ENCODE results near the gene ADD2. TPM values are rescaled to one million over a fixed set of nuclear protein-coding genes. Genes with fewer than 3 reads are reported as not detected.

ADD2 gene
- total RNA-seq, 1 experiment from 2014 or later = 124 TPM

GRCh38 chr2:70710038-70710690 is 57.8 kb downstream of the ADD2 start:
- Mint-ChIP-seq H3K36me3 (ENCODE audit: insufficient read depth in 1 of 3, low read depth in 3 of 3) (peaks cover 51 to 72% (median 57%) of the 10 kb centered on the region in 3 experiments), H3K27me3 (ENCODE audit: low read depth) (no peaks in the 10 kb centered on the region), H3K27ac (peak overlapping the region; percentile 39 to 65 (median 62); a peak in 6 of 7 replicates), H3K4me1 (peaks cover 42 to 46% of the 10 kb centered on the region in 2 experiments), H3K9me3 (no peaks in the 10 kb centered on the region; a peak in 1 of 5 replicates), H3K4me3 (no peak overlapping the region)
- Histone ChIP-seq H3K18ac (ENCODE audit: insufficient read length, low read depth, low read length) (no peak overlapping the region), H2BK5ac (ENCODE audit: insufficient read length, low read length) (no peak overlapping the region), H3K79me1 (ENCODE audit: insufficient read depth, low read depth, low read length, poor library complexity, severe bottlenecking) (peaks cover 3% of the 10 kb centered on the region), H4K20me1 (ENCODE audit: control insufficient read depth, insufficient read depth, insufficient read length) (peaks cover 3% of the 10 kb centered on the region), H3K4ac (ENCODE audit: low read depth, low read length) (no peak overlapping the region), H4K5ac (ENCODE audit: insufficient read length, low read depth, low read length) (no peak overlapping the region), H2AFZ (ENCODE audit: low read length) (no peak overlapping the region), H3K56ac (ENCODE audit: insufficient read length, low read depth, low read length) (no peak overlapping the region), H3K23me2 (ENCODE audit: insufficient read length, low read depth, low read length, poor library complexity, severe bottlenecking) (no peaks in the 10 kb centered on the region), H3K14ac (ENCODE audit: insufficient read depth, low read length) (no peak overlapping the region), H4K8ac (replicated peaks; ENCODE audit: insufficient read length, low read depth, low read length) (no peak overlapping the region), H2BK12ac (ENCODE audit: insufficient read length, low read depth, low read length) (no peak overlapping the region), H2BK120ac (ENCODE audit: low read depth, low read length, poor library complexity, severe bottlenecking) (no peak overlapping the region), H3K4me1 (ENCODE audit: insufficient read depth, low read length) (peaks cover 21% of the 10 kb centered on the region; the same call in 1 of the 2 replicates), H3K4me2 (ENCODE audit: insufficient read depth, insufficient read length, low read length) (no peak overlapping the region), H3K9ac (ENCODE audit: extremely low read depth, insufficient read length, low read length) (no peak overlapping the region), H3T11ph (ENCODE audit: low read length) (no peak overlapping the region), H3K23ac (ENCODE audit: insufficient read length, low read depth, low read length) (no peak overlapping the region), H2AK5ac (ENCODE audit: insufficient read length, low read length) (no peak overlapping the region), H2BK20ac (ENCODE audit: low read depth, low read length, poor library complexity, severe bottlenecking) (no peak overlapping the region), H3K27ac (ENCODE audit: insufficient read length, low read depth, low read length) (no peak overlapping the region), H4K91ac (ENCODE audit: insufficient read length, low read depth, low read length) (no peak overlapping the region), H3K27me3 (ENCODE audit: insufficient read depth, low read length) (no peaks in the 10 kb centered on the region), H3K9me3 (ENCODE audit: control insufficient read depth, low read depth, low read length) (no peaks in the 10 kb centered on the region), H3K79me2 (ENCODE audit: insufficient read depth, low read length) (peaks cover 11% of the 10 kb centered on the region; the same call in 1 of the 2 replicates), H2BK15ac (ENCODE audit: low read depth, low read length) (no peak overlapping the region)
- no peak for TF ChIP-seq CTCF (conservative IDR thresholded peaks at IDR 0.05)
- DNase-seq = no peak
- WGBS (ENCODE audit: extremely low coverage, insufficient read length, low lambda C conversion rate) = no CpG with 5 or more reads among the region's 3 CpGs

Data from H9 (cell line).